Measurements from ENCODE around the gene CRYL1. TPM values are rescaled to one million over a fixed set of nuclear protein-coding genes. Genes with fewer than 3 reads are reported as not detected.

CRYL1 gene
- total RNA-seq, 1 experiment from 2014 or later, result 3.7 TPM

- no peak for DNase-seq
- no peak overlapping the region for H3T11ph ChIP-seq (ENCODE audit: low read length)
- H2BK120ac ChIP-seq (ENCODE audit: low read depth, low read length, poor library complexity, severe bottlenecking), result no peak overlapping the region
- H3K4ac ChIP-seq (ENCODE audit: low read depth, low read length), result no peak overlapping the region
- no peak overlapping the region for H4K91ac ChIP-seq (ENCODE audit: insufficient read length, low read depth, low read length)
- H3K79me2 ChIP-seq (ENCODE audit: insufficient read depth, low read length), result no peaks in the 10 kb centered on the region
- H4K20me1 ChIP-seq (ENCODE audit: control insufficient read depth, insufficient read depth, insufficient read length), result no peaks in the 10 kb centered on the region
- H3K27me3 ChIP-seq (ENCODE audit: insufficient read depth, low read length), result no peaks in the 10 kb centered on the region
- H2BK5ac ChIP-seq (ENCODE audit: insufficient read length, low read length), result no peak overlapping the region
- no peak overlapping the region for H3K27ac ChIP-seq (ENCODE audit: insufficient read length, low read depth, low read length)
- Mint-ChIP-seq H3K9me3 (peaks cover 3 to 5% of the 10 kb centered on the region in 2 experiments; a peak in 3 of 5 replicates), H3K27me3 (ENCODE audit: low read depth) (peaks cover 3% of the 10 kb centered on the region), H3K36me3 (ENCODE audit: insufficient read depth in 1 of 3, low read depth in 3 of 3) (peaks cover 0 to 3% (median 2%) of the 10 kb centered on the region in 3 experiments; a peak in 4 of 7 replicates), H3K4me3 (no peak overlapping the region), H3K4me1 (peaks cover 11 to 13% of the 10 kb centered on the region in 2 experiments; a peak in 3 of 4 replicates), H3K27ac (no peak overlapping the region; a peak in 1 of 7 replicates)
- no peak overlapping the region for H4K5ac ChIP-seq (ENCODE audit: insufficient read length, low read depth, low read length)
- no peak overlapping the region for H3K23ac ChIP-seq (ENCODE audit: insufficient read length, low read depth, low read length)
- H2AFZ ChIP-seq (ENCODE audit: low read length), result no peak overlapping the region
- no CpG with 5 or more reads among the region's 16 CpGs for WGBS (ENCODE audit: extremely low coverage, insufficient read length, low lambda C conversion rate)
- H3K9me3 ChIP-seq (ENCODE audit: control insufficient read depth, low read depth, low read length), result no peaks in the 10 kb centered on the region
- H2BK20ac ChIP-seq (ENCODE audit: low read depth, low read length, poor library complexity, severe bottlenecking), result no peak overlapping the region
- TF ChIP-seq CTCF (conservative IDR thresholded peaks at IDR 0.05), result no peak
- H4K8ac ChIP-seq (replicated peaks; ENCODE audit: insufficient read length, low read depth, low read length), result no peak overlapping the region
- H3K79me1 ChIP-seq (ENCODE audit: insufficient read depth, low read depth, low read length, poor library complexity, severe bottlenecking), result no peaks in the 10 kb centered on the region
- H2BK15ac ChIP-seq (ENCODE audit: low read depth, low read length), result no peak overlapping the region
- no peak overlapping the region for H3K9ac ChIP-seq (ENCODE audit: extremely low read depth, insufficient read length, low read length)
- H2AK5ac ChIP-seq (ENCODE audit: insufficient read length, low read length), result no peak overlapping the region
- H3K4me2 ChIP-seq (ENCODE audit: insufficient read depth, insufficient read length, low read length), result no peak overlapping the region
- H3K23me2 ChIP-seq (ENCODE audit: insufficient read length, low read depth, low read length, poor library complexity, severe bottlenecking), result no peaks in the 10 kb centered on the region
- no peaks in the 10 kb centered on the region for H3K4me1 ChIP-seq (ENCODE audit: insufficient read depth, low read length)
- no peak overlapping the region for H2BK12ac ChIP-seq (ENCODE audit: insufficient read length, low read depth, low read length)
- H3K18ac ChIP-seq (ENCODE audit: insufficient read length, low read depth, low read length), result no peak overlapping the region
- no peak overlapping the region for H3K56ac ChIP-seq (ENCODE audit: insufficient read length, low read depth, low read length)
- no peak overlapping the region for H3K14ac ChIP-seq (ENCODE audit: insufficient read depth, low read length)
Measured at GRCh38 chr13:20431080-20431479, 94.6 kb downstream of the CRYL1 start.
